ENCODE data around the gene GAS5.
"Not testable (repeated sequence)": the region's sequence is repeated elsewhere in the genome, so short reads cannot be mapped to it uniquely, and the experiment has no call there.

Gene GAS5

DNA sequence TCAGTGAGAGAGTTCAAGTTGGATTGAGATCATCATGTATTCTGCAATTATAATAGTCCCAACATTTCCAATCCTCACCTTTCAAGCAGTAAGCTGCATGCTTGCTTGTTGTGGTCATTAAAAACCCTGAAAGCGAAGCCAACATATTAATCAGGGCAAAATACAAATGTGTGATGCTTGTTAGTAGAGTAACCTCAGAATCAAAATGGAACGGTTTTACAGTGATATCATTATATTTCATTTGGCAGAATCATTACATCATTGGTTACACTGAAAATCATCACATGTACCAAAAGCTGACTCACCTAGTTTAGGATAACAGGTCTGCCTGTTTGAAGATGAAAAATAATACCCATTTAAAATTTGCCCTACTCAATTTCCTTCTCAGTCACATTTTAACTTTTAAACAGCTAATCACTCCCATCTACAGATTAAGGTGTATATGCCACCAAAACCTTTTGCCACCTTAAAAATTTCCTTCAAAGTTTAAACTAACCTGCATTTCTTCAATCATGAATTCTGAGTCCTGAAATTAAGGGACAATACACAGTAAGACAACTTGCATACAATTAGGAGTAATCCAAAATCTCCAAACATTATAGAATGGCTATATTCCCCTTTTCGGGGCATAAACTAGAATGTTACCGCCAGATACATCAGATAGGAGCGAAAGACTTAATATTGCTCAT lies 3.5 kb downstream of the GAS5 start:
- DNase-seq (ENCODE audit: insufficient read length, low spot score), result no peak
- no peak for FAIRE-seq
- TF ChIP-seq, protein P1, sequence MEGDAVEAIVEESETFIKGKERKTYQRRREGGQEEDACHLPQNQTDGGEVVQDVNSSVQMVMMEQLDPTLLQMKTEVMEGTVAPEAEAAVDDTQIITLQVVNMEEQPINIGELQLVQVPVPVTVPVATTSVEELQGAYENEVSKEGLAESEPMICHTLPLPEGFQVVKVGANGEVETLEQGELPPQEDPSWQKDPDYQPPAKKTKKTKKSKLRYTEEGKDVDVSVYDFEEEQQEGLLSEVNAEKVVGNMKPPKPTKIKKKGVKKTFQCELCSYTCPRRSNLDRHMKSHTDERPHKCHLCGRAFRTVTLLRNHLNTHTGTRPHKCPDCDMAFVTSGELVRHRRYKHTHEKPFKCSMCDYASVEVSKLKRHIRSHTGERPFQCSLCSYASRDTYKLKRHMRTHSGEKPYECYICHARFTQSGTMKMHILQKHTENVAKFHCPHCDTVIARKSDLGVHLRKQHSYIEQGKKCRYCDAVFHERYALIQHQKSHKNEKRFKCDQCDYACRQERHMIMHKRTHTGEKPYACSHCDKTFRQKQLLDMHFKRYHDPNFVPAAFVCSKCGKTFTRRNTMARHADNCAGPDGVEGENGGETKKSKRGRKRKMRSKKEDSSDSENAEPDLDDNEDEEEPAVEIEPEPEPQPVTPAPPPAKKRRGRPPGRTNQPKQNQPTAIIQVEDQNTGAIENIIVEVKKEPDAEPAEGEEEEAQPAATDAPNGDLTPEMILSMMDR (IDR thresholded peaks at IDR 0.05; ENCODE audit: insufficient read depth, missing control alignments), result no peak

DNA sequence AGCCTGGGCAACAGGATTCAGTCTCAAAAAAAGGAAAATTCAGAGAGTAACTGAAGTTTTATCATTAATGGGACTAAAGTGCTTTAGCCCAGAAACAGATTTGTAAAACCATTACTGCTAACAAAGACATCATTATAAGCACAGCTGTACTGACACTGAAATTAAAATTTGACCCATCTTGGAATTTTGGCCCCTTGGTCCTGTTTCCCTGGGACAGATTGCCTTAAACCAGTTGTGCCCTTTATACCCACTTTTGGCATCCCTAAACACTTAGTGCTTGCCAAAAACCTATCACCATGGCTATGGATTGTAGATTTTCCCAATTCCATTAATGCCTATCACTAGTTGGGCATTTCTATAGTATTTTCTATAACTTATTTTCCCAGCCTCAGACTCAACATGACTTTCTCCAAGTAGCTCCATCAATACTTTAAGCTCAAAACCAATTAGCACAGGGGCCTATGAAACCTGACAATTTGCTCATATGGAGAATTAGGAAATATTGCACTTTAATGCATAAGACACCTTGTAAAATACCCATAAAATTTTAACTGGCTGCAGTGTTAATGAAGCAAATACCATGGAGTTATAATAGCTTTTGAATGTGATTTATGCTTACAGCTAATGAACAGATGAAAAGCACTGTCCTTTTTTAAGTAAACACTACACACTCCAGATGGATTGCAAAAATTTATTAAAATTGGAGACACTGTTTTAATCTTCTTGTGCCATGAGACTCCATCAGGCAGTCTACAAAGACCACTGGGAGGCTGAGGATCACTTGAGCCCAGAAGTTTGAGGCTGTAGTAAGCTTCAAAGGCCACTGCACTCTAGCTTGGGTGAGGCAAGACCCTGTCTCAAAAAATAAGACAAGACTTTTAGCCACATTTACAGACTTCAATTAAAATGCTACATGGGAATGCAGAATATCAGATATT lies 4.3 kb downstream of the GAS5 start:
- TF ChIP-seq, protein P1 (IDR thresholded peaks at IDR 0.05; ENCODE audit: insufficient read depth, missing control alignments), result no peak
- FAIRE-seq, result no peak
- no peak for DNase-seq (ENCODE audit: insufficient read length, low spot score)

DNA sequence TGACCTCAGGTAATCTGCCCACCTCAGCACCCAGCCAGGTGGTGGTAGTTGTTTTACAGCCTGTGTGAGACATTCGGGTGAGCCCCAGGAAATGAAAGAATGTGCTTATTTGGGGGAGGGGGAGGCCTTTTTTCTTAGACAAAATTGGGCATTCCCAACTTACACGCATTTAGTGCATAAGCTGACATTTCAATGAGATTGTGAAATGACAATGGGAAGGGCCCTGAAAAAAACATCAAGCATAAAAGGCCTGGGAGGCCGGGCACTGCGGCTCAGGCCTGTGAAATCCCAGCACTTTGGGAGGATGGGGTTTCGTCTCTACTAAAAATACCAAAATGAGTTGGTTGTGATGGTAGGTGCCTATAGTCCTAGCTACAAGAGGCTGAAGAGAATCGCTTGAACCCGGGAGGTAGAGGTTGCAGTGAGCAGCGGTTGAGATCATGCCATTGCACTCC lies 5.0 kb downstream of the GAS5 start:
- TF ChIP-seq, protein P1 (IDR thresholded peaks at IDR 0.05; ENCODE audit: insufficient read depth, missing control alignments), result no peak
- DNase-seq (ENCODE audit: insufficient read length, low spot score), result no peak

DNA sequence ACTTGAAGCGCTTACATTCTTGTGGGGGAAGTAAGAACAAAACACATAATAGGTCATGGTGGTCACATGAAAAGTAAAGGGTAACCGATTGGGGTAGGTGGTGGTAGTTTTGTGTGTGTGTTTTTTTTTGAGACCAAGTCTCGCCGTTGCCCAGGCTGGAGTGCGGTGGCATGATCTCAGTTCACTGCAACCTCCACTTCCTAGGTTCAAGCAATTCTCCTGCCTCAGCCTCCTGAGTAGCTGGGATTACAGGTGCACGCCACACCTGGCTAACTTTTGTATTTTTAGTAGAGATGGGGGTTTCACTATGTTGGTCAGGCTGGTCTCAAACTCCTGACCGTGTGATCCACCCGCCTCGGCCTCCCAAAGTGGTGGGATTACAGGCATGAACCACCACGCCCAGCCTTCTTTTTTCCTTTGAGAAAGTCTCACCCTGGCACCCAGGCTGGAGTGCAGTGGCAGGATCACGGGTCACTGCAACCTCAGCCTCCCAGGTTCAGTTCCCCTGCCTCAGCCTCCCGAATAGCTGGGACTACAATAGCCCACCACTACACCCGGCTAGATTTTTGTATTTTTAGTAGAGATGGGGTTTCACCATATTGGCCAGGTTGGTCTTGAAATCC lies 5.5 kb downstream of the GAS5 start:
- not testable (repeated sequence) for DNase-seq (ENCODE audit: insufficient read length, low spot score); FAIRE-seq

More for the DNA sequence above, 5.0 kb downstream of the GAS5 start:
- no peak for FAIRE-seq

DNA sequence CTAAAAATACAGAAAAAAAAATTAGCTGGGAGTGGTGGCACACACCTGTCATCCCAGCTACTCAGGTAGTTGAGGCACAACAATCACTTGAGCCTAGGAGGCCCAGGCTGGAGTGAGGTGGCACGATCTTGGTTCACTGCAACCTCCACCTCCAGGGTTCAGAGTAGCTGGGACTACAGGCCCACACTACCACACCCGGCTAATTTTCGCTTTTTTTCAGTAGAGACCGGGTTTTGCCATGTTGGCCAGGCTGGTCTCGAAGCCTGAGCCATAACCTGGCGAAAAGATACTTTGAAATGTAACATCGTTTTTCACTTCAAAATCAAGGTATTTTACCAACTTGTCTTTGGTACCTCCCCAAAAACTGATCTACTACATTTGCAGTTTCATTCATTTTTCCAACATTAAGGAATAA lies 6.1 kb downstream of the GAS5 start:
- TF ChIP-seq, protein P1 (IDR thresholded peaks at IDR 0.05; ENCODE audit: insufficient read depth, missing control alignments), result no peak
- no peak for FAIRE-seq
- no peak for DNase-seq (ENCODE audit: insufficient read length, low spot score)

DNA sequence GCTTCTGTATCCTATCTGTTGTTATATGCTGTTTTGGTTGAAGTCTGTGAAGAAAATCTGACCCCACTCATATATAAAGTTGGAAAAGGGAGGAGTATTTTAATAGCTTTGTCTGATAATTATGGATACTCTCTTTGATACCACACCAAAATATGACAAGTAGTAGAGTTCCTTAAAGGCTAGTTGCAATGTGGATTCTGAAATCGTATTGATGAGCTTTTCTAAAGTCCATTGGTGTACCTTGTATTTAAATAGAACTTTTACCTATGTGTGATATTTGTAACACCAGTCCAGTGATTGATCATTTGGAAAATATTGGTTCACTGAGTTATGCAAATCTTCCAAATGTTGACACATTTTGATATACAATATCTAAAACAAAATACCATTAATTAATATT lies 7.7 kb downstream of the GAS5 start:
- FAIRE-seq (no peak), DNase-seq (ENCODE audit: insufficient read length, low spot score) (no peak)
- TF ChIP-seq, protein P1 (IDR thresholded peaks at IDR 0.05; ENCODE audit: insufficient read depth, missing control alignments), result no peak

DNA sequence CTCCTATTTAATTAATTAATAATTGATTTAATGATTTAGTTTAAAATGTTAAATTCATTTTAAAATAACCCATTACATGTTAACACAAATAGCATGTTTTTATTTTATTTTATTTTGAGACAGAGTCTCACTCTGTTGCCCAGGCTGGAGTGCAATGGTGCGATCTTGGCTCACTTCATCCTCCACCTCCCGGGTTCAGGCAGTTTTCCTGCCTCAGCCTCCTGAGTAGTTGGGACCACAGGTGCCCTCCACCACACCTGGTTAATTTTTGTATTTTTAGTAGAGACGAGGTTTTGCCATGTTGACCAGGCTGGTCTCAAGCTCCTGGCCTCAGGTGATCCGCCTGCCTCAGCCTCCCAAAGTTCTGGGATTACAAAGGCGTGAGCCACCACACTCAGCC lies 8.2 kb downstream of the GAS5 start:
- FAIRE-seq; DNase-seq (ENCODE audit: insufficient read length, low spot score): not testable (repeated sequence)
